H1 (cell line): Measurements from ENCODE around the gene TBX4. TPM values are rescaled to one million over a fixed set of nuclear protein-coding genes. Genes with fewer than 3 reads are reported as not detected.
A peak's percentile ranks its signal among the peaks of the same experiment; 100 is the strongest.

ENCODE experiments used
- CTCF ChIA-PET: fragments of 300-600 bp; sonication (Branson Sonifier 250); formaldehyde crosslinking; loops from one replicate; lab custom pipeline; 2021; ENCODE audit not compliant: partially characterized antibody; lab: Charles Lee
- POLR2A ChIA-PET: fragments of 300-600 bp; sonication (Branson Sonifier 250); formaldehyde crosslinking; loops from one replicate; lab custom pipeline; 2021; ENCODE audit warnings: inconsistent platforms; ENCODE audit not compliant: partially characterized antibody; lab: Charles Lee
- DNase-seq, 2 experiments: peaks; one replicate each; pipeline versions ENCODE4 v3.0.0 to v3.0.0-alpha.2; 2010 to 2022; ENCODE audit warnings: low spot score in 2 of 2, low read depth in 1 of 2, mixed read lengths in 1 of 2
- FAIRE-seq: peaks from 2 replicates; lab custom pipeline; 2011; peaks lifted over from hg19 to GRCh38; lab: Jason Lieb, UNC
- H2AFZ ChIP-seq: 2 replicates; pipeline ENCODE4 v1.8.1; 2012; ENCODE audit warnings: low read length, inconsistent platforms
- H2AK5ac ChIP-seq: 2 replicates; pipeline ENCODE4 v1.6.1; 2013; ENCODE audit warnings: low read depth, low read length
- H2BK120ac ChIP-seq: replicated peaks from 2 replicates; pipeline ENCODE3; 2013; ENCODE audit warnings: low read depth, low read length, inconsistent platforms
- H2BK12ac ChIP-seq: 2 replicates; pipeline ENCODE4 v1.6.1; 2013; ENCODE audit warnings: low read depth, low read length
- H2BK15ac ChIP-seq: 2 replicates; pipeline ENCODE4 v1.6.1; 2013; ENCODE audit warnings: low read length
- H2BK20ac ChIP-seq: 2 replicates; pipeline ENCODE4 v1.6.1; 2013; ENCODE audit warnings: low read length
- H2BK5ac ChIP-seq: 2 replicates; pipeline ENCODE4 v1.6.1; 2013; ENCODE audit warnings: low read depth, low read length
- H3K14ac ChIP-seq: 2 replicates; pipeline ENCODE4 v1.6.1; 2013; ENCODE audit warnings: inconsistent platforms; ENCODE audit not compliant: insufficient read length
- H3K18ac ChIP-seq: 2 replicates; pipeline ENCODE4 v1.6.1; 2013; ENCODE audit warnings: low read length; ENCODE audit errors: extremely low read depth
- H3K23ac ChIP-seq: 2 replicates; pipeline ENCODE4 v1.6.1; 2013; ENCODE audit warnings: inconsistent platforms; ENCODE audit not compliant: insufficient read length
- H3K23me2 ChIP-seq: 2 replicates; pipeline ENCODE4 v1.6.1; 2013; ENCODE audit warnings: low read depth, low read length
- H3K27ac ChIP-seq: 2 replicates; pipeline ENCODE4 v1.6.1; 2011; ENCODE audit warnings: low read depth, low read length, inconsistent platforms
- H3K27me3 ChIP-seq, 4 experiments: replicated peaks in 1 of 4; 1 replicate in 1 of 4; 2 replicates in 3 of 4; pipeline versions ENCODE4 v1.6.1 to v1.8.1; 2011 to 2013; ENCODE audit warnings: low read length in 3 of 4, mild to moderate bottlenecking in 3 of 4, inconsistent platforms in 2 of 4, mixed read lengths in 2 of 4, moderate library complexity in 1 of 4; ENCODE audit not compliant: control insufficient read depth in 3 of 4, insufficient read depth in 3 of 4; ENCODE audit errors: extremely low read depth in 1 of 4
- H3K36me3 ChIP-seq, 4 experiments: 2 replicates each; pipeline versions ENCODE4 v1.6.1 to v1.8.1; 2011 to 2013; ENCODE audit warnings: mild to moderate bottlenecking in 4 of 4, low read length in 3 of 4, moderate library complexity in 2 of 4, control low read depth in 1 of 4, inconsistent platforms in 1 of 4; ENCODE audit not compliant: insufficient read depth in 4 of 4, control insufficient read depth in 2 of 4
- H3K4ac ChIP-seq: replicated peaks from 2 replicates; pipeline ENCODE3; 2013; ENCODE audit warnings: low read length, low read depth, mixed read lengths, inconsistent platforms; ENCODE audit not compliant: insufficient read length
- H3K4me1 ChIP-seq, 4 experiments: replicated peaks in 1 of 4; 1 replicate in 1 of 4; 2 replicates in 3 of 4; pipeline versions ENCODE4 v1.6.1 to v1.8.1; 2011 to 2013; ENCODE audit warnings: low read length in 3 of 4, inconsistent platforms in 2 of 4, mixed read lengths in 1 of 4; ENCODE audit not compliant: insufficient read depth in 4 of 4, control insufficient read depth in 3 of 4
- H3K4me2 ChIP-seq, 2 experiments: 2 replicates each; pipeline versions ENCODE4 v1.6.1 to v1.8.1; 2011 to 2013; ENCODE audit warnings: low read depth in 2 of 2, low read length in 2 of 2, control low read depth in 1 of 2, inconsistent platforms in 1 of 2, mild to moderate bottlenecking in 1 of 2; ENCODE audit not compliant: insufficient read depth in 1 of 2
- H3K4me3 ChIP-seq, 4 experiments: fragments of 200-600, 300-600 bp in 1 of 4; sonication (generic), shearing (Covaris generic), sonication (Bioruptor Twin) in 1 of 4; 2 replicates each; pipeline versions ENCODE4 v1.5.1 to v1.8.1; 2011 to 2016; ENCODE audit warnings: low read length in 4 of 4, low read depth in 3 of 4, control low read depth in 2 of 4, inconsistent platforms in 2 of 4, mild to moderate bottlenecking in 2 of 4, mixed read lengths in 1 of 4, moderate library complexity in 1 of 4; ENCODE audit not compliant: insufficient read depth in 2 of 4; ENCODE audit errors: extremely low read depth in 1 of 4
- H3K56ac ChIP-seq: replicated peaks from 2 replicates; pipeline ENCODE3; 2013; ENCODE audit warnings: low read depth, mild to moderate bottlenecking, mixed read lengths, low read length, inconsistent platforms; ENCODE audit not compliant: insufficient read length
- H3K79me1 ChIP-seq: 2 replicates; pipeline ENCODE4 v1.6.1; 2013; ENCODE audit warnings: low read depth, low read length, control low read depth
- H3K79me2 ChIP-seq, 2 experiments: 2 replicates each; pipeline versions ENCODE4 v1.6.1 to v1.8.1; 2012 to 2013; ENCODE audit warnings: low read length in 2 of 2, mild to moderate bottlenecking in 2 of 2, inconsistent platforms in 1 of 2; ENCODE audit not compliant: insufficient read depth in 2 of 2, control insufficient read depth in 1 of 2
- H3K9ac ChIP-seq, 4 experiments: replicated peaks in 1 of 4; 1 replicate in 1 of 4; 2 replicates in 3 of 4; pipeline versions ENCODE4 v1.6.1 to v1.8.1; 2011 to 2013; ENCODE audit warnings: low read depth in 3 of 4, low read length in 3 of 4, control low read depth in 2 of 4, mild to moderate bottlenecking in 2 of 4, moderate library complexity in 2 of 4, inconsistent platforms in 1 of 4; ENCODE audit errors: extremely low read depth in 1 of 4
- H3K9me3 ChIP-seq, 2 experiments: 2 replicates each; pipeline versions ENCODE4 v1.6.1 to v1.8.1; 2012 to 2013; ENCODE audit warnings: mild to moderate bottlenecking in 2 of 2, moderate library complexity in 2 of 2, control low read depth in 1 of 2, inconsistent platforms in 1 of 2, low read depth in 1 of 2, low read length in 1 of 2, mixed read lengths in 1 of 2; ENCODE audit not compliant: insufficient read depth in 2 of 2
- H4K20me1 ChIP-seq, 2 experiments: replicated peaks in 1 of 2; 2 replicates each; pipeline versions ENCODE3 to v1.8.1; 2011 to 2013; ENCODE audit warnings: inconsistent platforms in 2 of 2, low read length in 2 of 2, mild to moderate bottlenecking in 1 of 2; ENCODE audit not compliant: insufficient read depth in 2 of 2, control insufficient read depth in 1 of 2
- H4K5ac ChIP-seq: 2 replicates; pipeline ENCODE4 v1.6.1; 2013; ENCODE audit warnings: low read length, low read depth, mixed read lengths, inconsistent platforms; ENCODE audit not compliant: insufficient read length
- H4K8ac ChIP-seq: 2 replicates; pipeline ENCODE4 v1.8.0; 2013; ENCODE audit warnings: mild to moderate bottlenecking, moderate library complexity, low read length, inconsistent platforms; ENCODE audit not compliant: insufficient read depth; ENCODE audit errors: extremely low read depth
- H4K91ac ChIP-seq: replicated peaks from 2 replicates; pipeline ENCODE3; 2013; ENCODE audit warnings: low read length, mixed read lengths, inconsistent platforms; ENCODE audit not compliant: insufficient read length
- ATF2 ChIP-seq: IDR thresholded peaks from 2 replicates; pipeline ENCODE4 v1.6.1; 2012; ENCODE audit warnings: low read length, inconsistent platforms
- ATF3 ChIP-seq: IDR thresholded peaks from 2 replicates; pipeline ENCODE4 v1.6.1; 2011; ENCODE audit warnings: low read depth, mild to moderate bottlenecking, low read length; ENCODE audit not compliant: insufficient read depth
- CBX8 ChIP-seq: fragments of 300-800, 300-1000 bp; sonication (generic); IDR thresholded peaks from 2 replicates; pipeline ENCODE4 v1.7.1; 2016; ENCODE audit warnings: low read depth, low read length, borderline replicate concordance
- CHD2 ChIP-seq: IDR thresholded peaks from 2 replicates; pipeline ENCODE4 v1.6.1; 2012; ENCODE audit warnings: low read length, improper control_type of control experiment
- GABPA ChIP-seq: IDR thresholded peaks from 2 replicates; pipeline ENCODE4 v1.6.1; 2011; ENCODE audit warnings: mild to moderate bottlenecking, low read length, moderate library complexity, borderline replicate concordance; ENCODE audit not compliant: insufficient read depth
- NANOG ChIP-seq: IDR thresholded peaks from 2 replicates; pipeline ENCODE4 v1.6.1; 2011; ENCODE audit warnings: low read length, low read depth, mild to moderate bottlenecking, inconsistent platforms; ENCODE audit not compliant: insufficient read depth, poor library complexity, severe bottlenecking
- POLR2AphosphoS5 ChIP-seq: IDR thresholded peaks from 2 replicates; pipeline ENCODE4 v1.6.1; 2011; ENCODE audit warnings: low read depth, low read length
- POU5F1 ChIP-seq: IDR thresholded peaks from 2 replicates; pipeline ENCODE4 v1.6.1; 2011; ENCODE audit warnings: low read depth, mild to moderate bottlenecking, low read length, moderate library complexity
- SIN3A ChIP-seq, 2 experiments: IDR thresholded peaks in 1 of 2; conservative IDR thresholded peaks in 1 of 2; 2 replicates each; pipeline ENCODE4 v1.6.1; 2011 to 2012; ENCODE audit warnings: low read length in 2 of 2, improper control_type of control experiment in 1 of 2, low read depth in 1 of 2, mild to moderate bottlenecking in 1 of 2
- TBP ChIP-seq: IDR thresholded peaks from 2 replicates; pipeline ENCODE4 v1.6.1; 2011; ENCODE audit warnings: low read depth, low read length, improper control_type of control experiment
- TEAD4 ChIP-seq: IDR thresholded peaks from 2 replicates; pipeline ENCODE4 v1.6.1; 2012; ENCODE audit warnings: low read depth, low read length, inconsistent platforms, mixed read lengths
- ZNF274 ChIP-seq: IDR thresholded peaks from 2 replicates; pipeline ENCODE4 v1.7.0; 2012; ENCODE audit warnings: low read length, borderline replicate concordance; ENCODE audit errors: extremely low read depth
- WGBS, 2 experiments: shearing (Covaris generic) in 1 of 2; methylation state at CpG; one replicate each; pipeline versions ENCODE4 v1.1.6 to v1.1.7; 2013 to 2015; ENCODE audit warnings: low lambda C conversion rate in 2 of 2, mixed read lengths in 2 of 2, inconsistent platforms in 1 of 2, low coverage in 1 of 2, missing lambda C conversion rate in 1 of 2; ENCODE audit not compliant: insufficient replicate concordance in 2 of 2, insufficient coverage in 1 of 2, insufficient read length in 1 of 2; ENCODE audit errors: extremely low coverage in 1 of 2, missing lambda C conversion rate in 1 of 2; 5-methylcytosine and 5-hydroxymethylcytosine counted together
- polyA plus RNA-seq, 7 experiments: library from polyadenylated mRNA; depleted of rRNA in 3 of 7; stranded (reverse) in 5 of 7; unstranded in 2 of 7; fragments of >200 nt in 5 of 7; fragments of 200-250 nt in 2 of 7; gene quantifications; 1 replicate in 5 of 7; 2 replicates in 1 of 7; 4 replicates in 1 of 7; pipeline versions ENCODE4 v1.2.1 to v1.2.3, GENCODE V29; 2011 to 2013; ENCODE audit warnings: missing spikeins in 2 of 7, mixed read lengths in 2 of 7
- total RNA-seq: library from RNA; stranded (reverse); fragmentation: NEBNext Ultra II Directional; extraction: Animal tissue kit (Norgen Biotek cat#: 25700); gene quantifications from 2 replicates; pipeline ENCODE4 v1.2.1, GENCODE V29; 2021

TBX4 gene
- total and polyA plus RNA-seq, 2 of the 8 experiments (the other 6 are each of a cell fraction or from before 2014, with no cell fraction given) = 0.02 TPM; not detected in 1

- WGBS, 2 experiments = 91% methylated on average over 8 of the region's 8 CpGs; no CpG with 5 or more reads in 1 of the 2 experiments
- FAIRE-seq = no peak
- TF ChIP-seq NANOG (no peak), CBX8 (no peak), ATF2 (no peak), POU5F1 (no peak), TEAD4 (no peak), GABPA (no peak), SIN3A (conservative IDR thresholded peaks at IDR 0.05 in 1 of 2, IDR thresholded peaks at IDR 0.05 in 1 of 2; ENCODE audit: low read depth in 1 of 2, low read length in 2 of 2) (no peak), TBP (no peak), ATF3 (no peak), CHD2 (no peak), ZNF274 (no peak), POLR2AphosphoS5 (no peak)
These were observed 23.5 kb downstream of the TBX4 start for GRCh38 chr17:61475726-61476125.

More at GRCh38 chr17:61475726-61476125, 23.5 kb downstream of the TBX4 start:
- Histone ChIP-seq H3K27me3 (peaks cover 0 to 3% (median 0%) of the 10 kb centered on the region in 4 experiments; a peak in 2 of 7 replicates), H3K4me2 (no peak overlapping the region), H3K56ac (no peak overlapping the region), H3K79me2 (no peaks in the 10 kb centered on the region), H3K18ac (no peak overlapping the region), H3K4me3 (no peak overlapping the region), H4K8ac (peak overlapping the region; percentile 16; the same call in 1 of the 2 replicates), H4K91ac (no peak overlapping the region), H2AK5ac (no peak overlapping the region), H4K20me1 (no peaks in the 10 kb centered on the region), H2BK20ac (no peak overlapping the region), H3K4ac (no peak overlapping the region), H3K23me2 (no peaks in the 10 kb centered on the region), H4K5ac (no peak overlapping the region), H3K23ac (no peak overlapping the region), H2BK5ac (no peak overlapping the region), H3K9ac (no peak overlapping the region), H2BK15ac (peak overlapping the region; percentile 53; the same call in 1 of the 2 replicates), H3K36me3 (no peaks in the 10 kb centered on the region), H2BK12ac (no peak overlapping the region), H3K79me1 (no peaks in the 10 kb centered on the region), H3K27ac (no peak overlapping the region), H2BK120ac (no peak overlapping the region), H3K9me3 (no peaks in the 10 kb centered on the region), H3K14ac (no peak overlapping the region), H2AFZ (no peak overlapping the region), H3K4me1 (0 out of 7 replicates have a peak, but pooled peaks cover 0 to 2% (median under 1%) of the 10 kb centered on the region in 4 experiments)
- CTCF ChIA-PET = interaction anchor here (0.9 kb wide), 1 partner anchor 17 kb away, joined by 3 read pairs; no protein-coding TSS in a partner anchor
- DNase-seq = no peak
- POLR2A ChIA-PET = no interaction called here
